ENCODE data around the gene HGF.

HGF gene

DNA sequence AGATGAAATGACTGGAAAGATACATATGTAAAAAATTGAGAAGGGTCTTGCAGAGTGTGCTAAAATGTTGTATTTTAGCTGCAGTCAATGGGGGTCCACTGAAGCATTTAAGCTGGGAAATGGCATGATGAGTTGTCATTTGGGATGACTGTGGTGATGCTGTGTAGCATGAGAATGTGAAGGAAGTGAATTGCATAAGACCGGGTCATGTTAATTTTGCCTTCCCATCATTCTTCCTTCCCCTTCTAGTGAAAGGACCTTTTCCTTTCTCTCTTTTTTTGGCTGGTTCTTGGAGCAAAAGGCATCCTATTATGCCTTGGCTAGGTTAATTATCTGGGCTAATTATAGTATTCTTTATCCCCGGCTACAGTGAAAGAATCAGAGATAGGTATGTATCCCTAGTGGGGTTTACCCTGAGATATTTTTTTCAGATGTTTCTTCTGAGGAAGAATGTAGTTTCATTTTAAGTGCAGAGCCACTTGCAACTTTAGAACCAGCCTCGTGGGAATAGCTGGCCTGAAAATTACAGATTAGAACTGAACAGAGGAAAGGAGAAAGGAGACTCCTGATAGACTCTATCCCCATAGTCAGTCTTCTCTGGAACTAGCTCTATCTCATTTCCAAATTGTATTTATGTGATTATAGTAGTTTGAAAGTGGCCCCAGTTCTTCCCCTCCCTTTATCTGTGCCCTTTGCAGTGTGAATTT lies 93.6 kb downstream of the HGF start:
- DNase-seq: no peak

DNA sequence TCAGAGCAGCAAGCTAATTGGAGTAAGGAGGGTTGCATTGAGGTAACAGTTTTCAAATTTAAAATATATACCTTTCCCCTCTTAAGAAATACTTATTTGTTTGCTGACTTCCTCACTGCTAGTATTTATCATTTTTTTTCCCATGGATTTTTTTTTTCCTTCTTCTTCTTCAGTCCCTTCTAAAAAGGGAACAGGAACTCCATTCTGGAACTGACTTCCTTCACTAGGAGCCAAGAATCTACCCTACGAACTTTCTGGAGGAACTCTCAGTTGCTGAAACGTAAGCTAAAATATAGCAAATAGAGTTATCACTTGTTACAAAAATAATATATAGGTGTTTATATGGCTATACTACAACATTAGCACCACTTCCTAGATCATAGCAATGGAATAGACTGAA lies 95.4 kb downstream of the HGF start:
- DNase-seq: no peak

DNA sequence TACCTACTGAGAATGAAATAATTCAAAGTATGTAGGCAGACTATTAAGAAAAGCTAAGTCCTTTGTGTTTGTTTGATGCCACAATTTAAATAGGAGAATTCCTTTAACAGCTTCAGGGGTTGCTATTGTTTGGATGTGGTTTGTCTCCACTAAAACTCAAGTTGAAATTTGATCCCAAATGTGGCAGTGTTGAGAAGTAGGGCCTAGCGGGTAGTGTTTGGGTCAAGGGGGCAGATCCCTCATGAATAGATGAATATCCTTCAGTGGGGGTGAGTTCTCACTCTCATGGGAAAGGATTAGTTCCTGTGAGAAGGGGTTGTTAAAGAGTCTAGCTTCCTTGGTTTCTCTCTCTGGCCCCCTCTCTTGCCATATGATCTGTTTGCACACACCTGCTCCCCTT lies 97.0 kb downstream of the HGF start:
- no peak for DNase-seq

DNA sequence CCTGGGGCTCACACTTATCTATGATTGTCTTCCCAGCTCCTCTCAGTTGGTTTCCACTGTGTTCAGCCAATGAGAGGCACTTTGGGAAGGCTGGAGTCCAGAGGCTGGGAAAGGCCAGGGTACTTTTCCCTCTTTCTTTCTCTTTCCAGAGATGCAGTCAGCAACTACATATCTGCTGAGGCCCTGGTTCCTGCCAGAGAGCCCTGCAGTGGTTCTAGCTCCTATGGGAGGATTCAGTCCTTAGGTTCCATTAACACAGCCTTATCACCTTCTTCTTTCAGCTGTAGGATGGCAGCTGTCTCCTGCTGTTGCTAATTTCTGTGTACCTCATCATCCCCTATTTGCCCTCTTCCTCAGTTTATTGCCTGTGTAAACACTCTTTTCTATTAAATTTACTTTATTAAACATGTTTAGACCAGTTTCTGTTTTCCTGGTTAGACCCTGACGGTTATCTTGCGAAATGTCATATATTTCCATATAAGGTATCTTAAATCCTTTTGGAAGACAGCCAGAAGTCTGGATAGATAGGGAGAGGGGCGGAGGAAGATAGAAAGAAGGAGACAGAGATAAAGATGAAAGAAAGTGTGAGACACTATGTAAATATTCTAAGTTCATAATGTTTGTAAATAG lies 100.3 kb downstream of the HGF start:
- DNase-seq: no peak

DNA sequence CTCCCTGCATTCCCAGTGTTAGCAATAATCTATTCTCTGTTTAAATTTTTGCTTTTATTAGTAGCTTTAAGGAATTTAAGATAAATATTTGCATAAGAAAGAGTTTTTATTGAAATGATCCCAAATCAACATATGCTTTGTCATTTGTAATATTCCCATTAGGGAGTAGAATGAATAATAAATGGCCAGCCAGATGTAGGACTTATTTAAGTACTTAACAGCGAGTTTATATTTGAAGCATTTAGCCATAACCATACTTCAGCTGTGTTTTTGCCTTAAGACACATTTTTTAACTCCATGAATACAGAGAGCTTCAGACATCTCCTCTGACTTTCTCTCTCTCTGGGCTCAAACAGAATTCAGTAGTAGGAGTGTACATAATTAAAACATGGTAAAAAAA lies 103.6 kb downstream of the HGF start:
- DNase-seq: no peak

DNA sequence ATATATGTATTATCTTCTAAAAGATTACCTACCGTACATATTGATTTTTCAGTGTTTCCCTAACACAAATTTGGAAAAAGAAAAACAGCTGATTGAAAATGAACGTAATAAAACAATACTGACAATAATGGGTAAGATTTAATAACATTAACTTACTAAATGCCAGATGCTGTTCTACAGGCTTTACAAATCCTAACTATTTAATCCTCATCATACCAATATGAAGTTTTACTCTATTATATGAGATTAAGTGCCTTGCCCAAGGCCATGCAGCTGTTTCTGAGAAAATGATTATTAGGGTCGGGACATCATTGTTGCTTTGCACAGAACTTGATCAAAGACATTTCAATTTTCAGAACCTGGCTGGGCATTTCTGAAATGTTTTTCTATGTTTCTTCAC lies 104.6 kb downstream of the HGF start:
- no peak for DNase-seq

DNA sequence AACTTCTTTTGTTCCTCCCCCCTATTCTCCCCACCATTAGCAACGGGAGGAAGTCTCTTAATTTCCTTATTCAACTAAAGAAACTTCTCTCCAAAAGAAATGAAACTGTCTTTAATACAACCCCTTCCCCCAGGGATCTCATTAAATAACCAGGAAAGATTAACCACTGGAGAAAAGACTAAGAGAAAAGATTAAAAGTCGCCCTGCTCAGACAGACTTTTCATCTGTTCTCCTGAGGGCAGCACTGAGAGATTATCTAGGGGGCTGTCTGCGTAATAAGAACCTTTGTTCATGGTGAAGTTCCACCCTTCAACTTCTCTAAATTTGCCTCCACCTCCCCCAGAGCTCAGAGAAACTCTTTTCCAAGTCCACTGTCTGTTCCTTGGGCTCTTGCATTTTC lies 105.5 kb downstream of the HGF start:
- DNase-seq: no peak

DNA sequence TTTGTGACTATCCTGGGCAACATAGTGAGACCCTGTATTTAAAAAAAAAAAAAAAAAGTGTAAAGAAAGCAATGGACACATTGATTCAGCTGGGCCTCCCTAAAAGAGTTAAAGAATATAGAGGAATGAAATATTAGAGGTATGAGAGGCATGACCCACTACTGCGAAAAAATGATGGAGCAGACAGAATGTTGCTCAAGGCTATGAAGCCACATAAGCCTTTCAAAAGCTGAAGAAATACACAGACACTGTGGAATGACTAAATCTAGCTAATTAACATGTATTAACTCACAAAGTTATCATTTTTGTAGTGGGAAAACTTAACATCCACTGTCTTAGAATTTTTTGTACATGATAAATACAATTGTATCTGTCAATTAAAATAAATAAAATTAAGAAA lies 107.3 kb downstream of the HGF start:
- DNase-seq: no peak

DNA sequence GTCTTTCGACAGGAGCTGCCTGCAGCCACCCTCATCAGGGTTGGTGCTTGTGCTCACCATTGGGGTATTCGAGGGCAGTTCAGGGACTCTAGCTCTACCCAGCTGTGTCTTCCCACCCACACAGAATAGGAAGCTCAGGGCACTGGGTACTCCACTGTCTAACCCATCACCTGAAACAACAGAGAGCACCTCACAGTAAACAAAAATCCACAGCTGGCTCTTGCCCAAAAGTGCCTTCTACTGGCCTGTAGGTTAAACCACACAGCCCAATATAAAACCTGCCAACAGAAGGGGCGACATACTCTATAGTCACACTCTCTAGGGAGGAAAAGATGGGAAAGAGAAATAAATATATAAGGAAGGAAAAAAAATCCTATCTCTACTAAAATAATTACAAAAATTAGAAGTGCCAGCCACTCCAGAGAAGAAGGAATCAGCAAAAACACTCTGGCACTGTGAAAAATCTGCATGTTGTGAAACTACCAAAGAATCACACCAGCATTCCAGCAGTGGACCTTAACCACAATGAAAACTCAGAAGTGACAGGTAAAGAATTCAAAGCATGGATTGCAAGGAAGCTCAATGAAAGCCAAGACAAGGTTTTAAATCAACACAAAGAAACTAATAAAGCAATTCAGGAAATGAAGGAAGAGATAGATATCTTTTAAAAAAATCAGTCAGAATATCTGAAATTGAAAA lies 110.0 kb downstream of the HGF start:
- no peak for DNase-seq

DNA sequence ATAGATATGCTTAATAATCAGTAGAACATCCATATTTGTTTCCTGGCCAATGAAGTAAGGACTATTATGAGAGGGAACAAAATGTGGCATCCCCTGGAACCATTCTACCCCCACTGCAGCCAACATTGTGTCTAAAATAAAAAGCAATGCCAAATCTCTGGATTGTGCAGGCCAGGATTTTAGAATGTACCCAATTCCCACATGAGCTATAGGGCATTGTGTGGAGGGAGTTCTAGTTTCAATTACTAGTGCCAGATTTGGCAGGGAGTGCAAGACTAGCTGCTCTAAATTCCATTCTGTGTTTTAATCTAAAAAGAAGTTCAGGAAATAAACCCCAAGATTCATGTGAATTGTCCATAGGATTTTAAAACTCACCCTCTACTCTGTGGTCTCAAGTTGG lies 112.3 kb downstream of the HGF start:
- DNase-seq: no peak

DNA sequence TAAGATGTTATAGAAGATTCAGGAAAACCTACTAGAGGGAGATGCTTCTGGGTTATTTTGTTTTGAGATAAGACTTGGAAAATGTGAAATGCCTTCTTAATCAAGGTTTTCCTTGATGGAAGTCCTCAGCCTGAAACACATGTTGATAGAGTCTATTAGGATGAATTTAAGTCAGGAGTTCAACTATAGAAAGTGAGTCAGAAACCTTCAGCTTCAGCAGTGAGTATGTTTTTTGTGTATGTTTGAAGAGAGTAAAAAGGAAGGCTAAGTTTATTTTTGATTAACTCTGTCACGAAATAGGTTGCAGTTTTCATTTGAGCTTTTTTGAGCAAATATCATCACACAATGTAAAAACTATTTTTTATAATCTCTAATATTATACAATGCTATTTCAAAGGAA lies 114.6 kb downstream of the HGF start:
- DNase-seq: no peak

DNA sequence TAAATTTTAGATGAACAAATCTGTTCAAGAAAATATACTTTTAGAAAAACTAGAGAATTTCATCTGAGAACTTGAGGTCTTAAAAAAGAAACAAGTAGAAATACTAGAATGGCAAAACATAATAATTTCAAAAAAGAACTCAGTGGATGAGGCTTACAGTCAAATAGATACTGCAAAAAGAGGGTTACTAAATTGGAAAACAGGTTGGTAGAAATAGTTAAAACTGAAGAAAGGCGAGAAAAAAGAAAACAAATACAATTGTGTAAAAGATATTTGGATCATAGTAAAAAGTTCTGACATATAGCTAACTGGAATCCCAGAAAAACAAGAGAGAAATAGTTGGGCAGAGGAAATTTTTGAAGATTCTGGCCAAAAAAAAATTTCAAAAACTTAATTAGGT lies 117.6 kb downstream of the HGF start:
- no peak for DNase-seq
